GM18502 (cell line): ENCODE results near the gene KAT2B.
A peak's percentile ranks its signal among the peaks of the same experiment; 100 is the strongest.
"Not testable (repeated sequence)": the region's sequence is repeated elsewhere in the genome, so short reads cannot be mapped to it uniquely, and the experiment has no call there.

Source experiments
- ATAC-seq: cut with Tn5 transposase; IDR thresholded peaks from one replicate; pipeline ENCODE4 v1.9.1; 2021; ENCODE audit warnings: mild to moderate bottlenecking; ENCODE audit not compliant: unreplicated experiment, poor library complexity

The KAT2B gene

GRCh38 chr3:20039765-20040547 is at the start of gene KAT2B:
KAT2B (plus strand) TSS chr3:20040446; CDS start chr3:20040478, 32 bp downstream.
- peak; percentile 59 for ATAC-seq

GRCh38 chr3:19994796-19995195 is 45.5 kb upstream of the KAT2B start:
- no peak for ATAC-seq

GRCh38 chr3:19997502-19997901 is 42.7 kb upstream of the KAT2B start:
- no peak for ATAC-seq

GRCh38 chr3:20001932-20002331 is 38.3 kb upstream of the KAT2B start:
- no peak for ATAC-seq

GRCh38 chr3:20007960-20008359 is 32.3 kb upstream of the KAT2B start:
- ATAC-seq: no peak

GRCh38 chr3:20008646-20009045 is 31.6 kb upstream of the KAT2B start:
- ATAC-seq: no peak

- ATAC-seq: no peak
Observed at GRCh38 chr3:20012164-20012563, 28.1 kb upstream of the KAT2B start, which contains the start of gene PP2D1. PP2D1 (minus strand) TSS chr3:20012264; CDS start chr3:20012072, 192 bp downstream.

- ATAC-seq: no peak
Observed at GRCh38 chr3:20013396-20013795, 26.9 kb upstream of the KAT2B start.

GRCh38 chr3:20015525-20015924 is 24.7 kb upstream of the KAT2B start:
- ATAC-seq: no peak

GRCh38 chr3:20016076-20016475 is 24.2 kb upstream of the KAT2B start:
- not testable (repeated sequence) for ATAC-seq

- no peak for ATAC-seq
Observed at GRCh38 chr3:20022954-20023622, 17.2 kb upstream of the KAT2B start.

GRCh38 chr3:20023623-20024405 is 16.4 kb upstream of the KAT2B start:
- ATAC-seq: no peak

GRCh38 chr3:20027136-20027535 is 13.1 kb upstream of the KAT2B start:
- ATAC-seq: no peak

- no peak for ATAC-seq
Observed at GRCh38 chr3:20028905-20029331, 11.3 kb upstream of the KAT2B start.

GRCh38 chr3:20031939-20032338 is 8.3 kb upstream of the KAT2B start:
- not testable (repeated sequence) for ATAC-seq

GRCh38 chr3:20035019-20035418 is 5.2 kb upstream of the KAT2B start:
- ATAC-seq: no peak

GRCh38 chr3:20037255-20037996 is 2.8 kb upstream of the KAT2B start:
- no peak for ATAC-seq

GRCh38 chr3:20038699-20039465 is 1.4 kb upstream of the KAT2B start:
- no peak for ATAC-seq

- no peak for ATAC-seq
Observed at GRCh38 chr3:20039466-20039764, 831 bp upstream of the KAT2B start.
